MM.1S (cell line): ENCODE measurements around the gene SELENOO.

Source experiments
- EZH2 ChIP-seq: fragments of 300-600 bp; sonication (generic); optimal IDR thresholded peaks from 2 replicates; pipeline ENCODE3; 2017; ENCODE audit warnings: low read depth, mild to moderate bottlenecking, antibody characterized with exemption, low read length, mixed read lengths
- TF ChIP-seq, protein P1 (sequence below): fragments of 300-600 bp; sonication (generic); IDR thresholded peaks from 2 replicates; pipeline ENCODE4 v1.5.1; 2016; ENCODE audit warnings: antibody characterized with exemption, low read length, mixed read lengths

DNA sequence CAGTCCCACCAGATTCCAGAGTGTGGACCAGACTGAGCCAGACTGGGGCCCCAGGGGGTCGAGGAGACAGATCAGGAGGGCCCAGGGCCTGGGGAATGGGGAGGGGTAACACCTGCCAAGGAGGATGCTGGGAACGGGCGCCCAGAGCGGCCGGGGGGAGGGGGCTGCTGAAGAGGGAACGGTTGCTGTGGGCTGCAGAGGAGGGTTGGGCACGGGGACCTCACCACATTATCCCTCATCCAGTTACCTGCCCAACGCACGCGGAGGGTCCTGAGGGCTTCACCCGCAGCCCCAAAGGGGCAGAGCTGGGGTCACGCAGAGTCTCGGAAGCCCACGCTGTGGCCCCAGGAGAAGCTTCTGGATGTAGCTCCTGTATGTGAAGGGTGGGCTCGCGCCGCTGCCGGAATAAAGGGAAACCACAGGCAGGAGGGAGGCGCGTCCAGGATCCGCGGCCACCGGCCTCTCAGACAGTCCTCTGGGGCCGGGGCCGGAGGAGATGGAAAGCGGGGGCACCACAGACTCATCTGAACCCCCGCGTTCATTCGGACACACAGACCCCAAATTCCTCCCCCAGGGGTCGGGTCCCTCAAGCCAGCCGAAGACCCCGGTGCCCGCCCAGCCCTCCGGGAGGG is 866 bp upstream of the SELENOO start:
- TF ChIP-seq, protein P1, sequence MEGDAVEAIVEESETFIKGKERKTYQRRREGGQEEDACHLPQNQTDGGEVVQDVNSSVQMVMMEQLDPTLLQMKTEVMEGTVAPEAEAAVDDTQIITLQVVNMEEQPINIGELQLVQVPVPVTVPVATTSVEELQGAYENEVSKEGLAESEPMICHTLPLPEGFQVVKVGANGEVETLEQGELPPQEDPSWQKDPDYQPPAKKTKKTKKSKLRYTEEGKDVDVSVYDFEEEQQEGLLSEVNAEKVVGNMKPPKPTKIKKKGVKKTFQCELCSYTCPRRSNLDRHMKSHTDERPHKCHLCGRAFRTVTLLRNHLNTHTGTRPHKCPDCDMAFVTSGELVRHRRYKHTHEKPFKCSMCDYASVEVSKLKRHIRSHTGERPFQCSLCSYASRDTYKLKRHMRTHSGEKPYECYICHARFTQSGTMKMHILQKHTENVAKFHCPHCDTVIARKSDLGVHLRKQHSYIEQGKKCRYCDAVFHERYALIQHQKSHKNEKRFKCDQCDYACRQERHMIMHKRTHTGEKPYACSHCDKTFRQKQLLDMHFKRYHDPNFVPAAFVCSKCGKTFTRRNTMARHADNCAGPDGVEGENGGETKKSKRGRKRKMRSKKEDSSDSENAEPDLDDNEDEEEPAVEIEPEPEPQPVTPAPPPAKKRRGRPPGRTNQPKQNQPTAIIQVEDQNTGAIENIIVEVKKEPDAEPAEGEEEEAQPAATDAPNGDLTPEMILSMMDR = no peak
- no peak for TF ChIP-seq EZH2
